Trophoblast cell (in vitro differentiated cells and primary cell): Measurements from ENCODE around the gene OAS1.
"Not testable (repeated sequence)": the region's sequence is repeated elsewhere in the genome, so short reads cannot be mapped to it uniquely, and the experiment has no call there.

Experiments
- DNase-seq, 2 donors: peaks; one replicate each; pipeline ENCODE4 v3.0.0-alpha.2; 2016
- H2AFZ ChIP-seq: 2 replicates; pipeline ENCODE4 v1.6.1; 2013; ENCODE audit warnings: low read length, moderate library complexity, mild to moderate bottlenecking; ENCODE audit not compliant: insufficient read depth, poor library complexity
- H2AK5ac ChIP-seq: 2 replicates; pipeline ENCODE4 v1.6.1; 2013; ENCODE audit warnings: mild to moderate bottlenecking, low read length
- H2BK120ac ChIP-seq: 2 replicates; pipeline ENCODE4 v1.6.1; 2013; ENCODE audit warnings: low read length, mild to moderate bottlenecking, moderate library complexity; ENCODE audit not compliant: insufficient read depth, poor library complexity
- H2BK12ac ChIP-seq: 2 replicates; pipeline ENCODE4 v1.6.1; 2013; ENCODE audit warnings: mild to moderate bottlenecking, low read length, moderate library complexity
- H2BK5ac ChIP-seq: 2 replicates; pipeline ENCODE4 v1.6.1; 2013; ENCODE audit warnings: low read length, low read depth, moderate library complexity, mild to moderate bottlenecking; ENCODE audit not compliant: poor library complexity
- H3K14ac ChIP-seq: 2 replicates; pipeline ENCODE4 v1.6.1; 2013; ENCODE audit warnings: mild to moderate bottlenecking, low read length
- H3K18ac ChIP-seq: 2 replicates; pipeline ENCODE4 v1.6.1; 2013; ENCODE audit warnings: mild to moderate bottlenecking, low read length
- H3K23ac ChIP-seq: 2 replicates; pipeline ENCODE4 v1.6.1; 2013; ENCODE audit warnings: low read length
- H3K27ac ChIP-seq: 2 replicates; pipeline ENCODE4 v1.5.1; 2013; ENCODE audit warnings: low read depth, mild to moderate bottlenecking, inconsistent platforms, low read length, moderate library complexity
- H3K27me3 ChIP-seq: 2 replicates; pipeline ENCODE4 v1.6.1; 2013; ENCODE audit warnings: inconsistent platforms, mild to moderate bottlenecking, low read length, moderate library complexity; ENCODE audit not compliant: insufficient read depth
- H3K36me3 ChIP-seq, 2 experiments: 1 replicate in 1 of 2; 2 replicates in 1 of 2; pipeline ENCODE4 v1.6.1; 2013; ENCODE audit warnings: low read length in 2 of 2, mild to moderate bottlenecking in 2 of 2, moderate library complexity in 1 of 2; ENCODE audit not compliant: insufficient read depth in 2 of 2, control insufficient read depth in 1 of 2
- H3K4ac ChIP-seq: 2 replicates; pipeline ENCODE4 v1.6.1; 2013; ENCODE audit warnings: low read depth, mild to moderate bottlenecking, low read length, moderate library complexity
- H3K4me1 ChIP-seq, 2 experiments: 1 replicate in 1 of 2; 2 replicates in 1 of 2; pipeline ENCODE4 v1.6.1; 2013; ENCODE audit warnings: low read length in 2 of 2, mild to moderate bottlenecking in 2 of 2, moderate library complexity in 1 of 2; ENCODE audit not compliant: insufficient read depth in 2 of 2, control insufficient read depth in 1 of 2
- H3K4me2 ChIP-seq: 2 replicates; pipeline ENCODE4 v1.6.1; 2013; ENCODE audit warnings: inconsistent platforms, mild to moderate bottlenecking, low read length, moderate library complexity
- H3K4me3 ChIP-seq: 2 replicates; pipeline ENCODE4 v1.5.1; 2013; ENCODE audit warnings: mild to moderate bottlenecking, low read depth, low read length, inconsistent platforms
- H3K79me1 ChIP-seq: one replicate; pipeline ENCODE4 v1.6.1; 2013; ENCODE audit warnings: low read length
- H3K79me2 ChIP-seq: 2 replicates; pipeline ENCODE4 v1.6.1; 2013; ENCODE audit warnings: low read length, mild to moderate bottlenecking; ENCODE audit not compliant: control insufficient read depth, insufficient read depth, poor library complexity
- H3K9ac ChIP-seq: 2 replicates; pipeline ENCODE4 v1.6.1; 2013; ENCODE audit warnings: mild to moderate bottlenecking, low read length
- H3K9me3 ChIP-seq: 2 replicates; pipeline ENCODE4 v1.6.1; 2013; ENCODE audit warnings: low read depth, mild to moderate bottlenecking, control low read depth, inconsistent platforms, low read length; ENCODE audit not compliant: insufficient read depth
- H4K12ac ChIP-seq: 2 replicates; pipeline ENCODE4 v1.6.1; 2013; ENCODE audit warnings: low read depth, mild to moderate bottlenecking, low read length, moderate library complexity
- H4K8ac ChIP-seq: 2 replicates; pipeline ENCODE4 v1.6.1; 2013; ENCODE audit warnings: low read depth, mild to moderate bottlenecking, low read length, moderate library complexity
- H4K91ac ChIP-seq: one replicate; pipeline ENCODE4 v1.6.1; 2013; ENCODE audit warnings: low read depth, mild to moderate bottlenecking, low read length, moderate library complexity
- WGBS: extraction: QIAGEN DNeasy Blood & Tissue Kit; methylation state at CpG from one replicate; pipeline ENCODE4 v1.1.7; 2013; ENCODE audit warnings: missing lambda C conversion rate; ENCODE audit not compliant: insufficient read length, insufficient coverage; ENCODE audit errors: extremely low coverage; 5-methylcytosine and 5-hydroxymethylcytosine counted together

OAS1 gene

DNA sequence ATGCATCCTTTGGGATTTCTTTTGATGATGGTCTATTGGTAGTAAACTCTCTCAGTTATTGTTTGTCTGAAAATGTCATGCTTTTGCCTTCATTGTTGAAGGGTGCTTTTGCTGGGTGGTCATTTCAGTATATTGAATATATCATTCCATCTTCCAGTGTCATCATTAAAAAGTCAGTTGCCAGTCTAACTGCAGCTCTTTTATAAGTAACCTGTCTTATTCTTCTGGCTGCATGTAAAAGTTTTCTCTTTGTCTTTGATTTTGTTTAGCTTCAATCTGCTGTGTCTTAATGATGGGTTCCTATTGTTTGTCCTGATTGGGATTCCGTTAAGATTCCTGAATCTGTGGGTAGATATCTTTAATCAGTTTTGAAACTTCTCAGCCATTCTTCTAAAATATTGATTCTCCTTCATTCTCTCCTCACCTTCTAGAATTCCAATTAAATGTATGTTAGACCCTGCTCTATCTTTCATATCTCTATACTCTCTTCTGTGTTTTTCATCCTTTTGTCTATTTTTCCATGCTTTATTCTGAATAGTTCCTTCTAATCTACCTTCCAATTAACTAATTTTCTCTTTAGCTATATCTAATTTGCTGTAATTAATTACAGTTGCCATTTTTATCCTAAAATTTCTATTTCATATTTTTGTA lies 6.4 kb downstream of the OAS1 start:
- Histone ChIP-seq H4K12ac (no peak overlapping the region), H3K9ac (no peak overlapping the region), H3K4ac (no peak overlapping the region), H3K27me3 (no peaks in the 10 kb centered on the region), H3K4me2 (no peak overlapping the region), H2BK12ac (no peak overlapping the region), H2BK5ac (no peak overlapping the region), H4K8ac (no peak overlapping the region), H3K14ac (no peak overlapping the region), H3K79me1 (no peaks in the 10 kb centered on the region), H3K79me2 (no peaks in the 10 kb centered on the region), H2AFZ (no peak overlapping the region), H3K23ac (no peak overlapping the region), H2BK120ac (no peak overlapping the region), H3K27ac (no peak overlapping the region), H3K18ac (no peak overlapping the region), H4K91ac (no peak overlapping the region), H2AK5ac (no peak overlapping the region), H3K4me3 (no peak overlapping the region), H3K4me1 (no peaks in the 10 kb centered on the region), H3K36me3 (no peaks in the 10 kb centered on the region), H3K9me3 (peaks cover 2% of the 10 kb centered on the region)
- DNase-seq: no peak
- WGBS: no CpG with 5 or more reads among the region's 1 CpG

DNA sequence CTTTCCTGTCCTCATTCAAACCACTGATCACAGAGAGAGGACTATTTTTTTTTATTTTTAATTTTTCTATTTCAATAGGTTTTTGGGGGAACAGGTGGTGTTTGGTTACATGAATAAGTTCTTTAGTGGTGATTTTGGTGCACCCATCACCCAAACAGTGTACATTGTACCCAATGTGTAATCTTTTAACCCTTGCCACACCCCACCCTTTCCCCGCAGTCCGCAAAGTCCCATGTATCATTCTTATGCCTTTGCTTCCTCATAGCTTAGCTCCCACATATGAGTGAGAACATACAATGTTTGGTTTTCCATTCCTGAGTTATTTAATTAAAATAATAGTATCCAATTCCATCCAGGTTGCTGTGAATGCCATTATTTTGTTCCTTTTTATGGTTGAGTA lies 7.1 kb downstream of the OAS1 start:
- H2BK120ac ChIP-seq, H3K79me1 ChIP-seq, H2BK12ac ChIP-seq, H3K4me1 ChIP-seq, H3K23ac ChIP-seq, H2AFZ ChIP-seq, H3K9ac ChIP-seq, H3K18ac ChIP-seq, H3K4me2 ChIP-seq, H3K4me3 ChIP-seq, H2AK5ac ChIP-seq, H4K91ac ChIP-seq, DNase-seq, H3K9me3 ChIP-seq, H4K12ac ChIP-seq, H3K27me3 ChIP-seq, H3K27ac ChIP-seq, H3K14ac ChIP-seq, H3K36me3 ChIP-seq, H3K79me2 ChIP-seq, H2BK5ac ChIP-seq, H4K8ac ChIP-seq, H3K4ac ChIP-seq: not testable (repeated sequence)
- WGBS: no CpG with 5 or more reads among the region's 2 CpGs

GRCh38 chr12:112916270-112916669 lies 9.5 kb downstream of the OAS1 start:
- no peak overlapping the region for H2AFZ ChIP-seq
- no peak overlapping the region for H3K23ac ChIP-seq
- H3K79me1 ChIP-seq: no peaks in the 10 kb centered on the region
- H2AK5ac ChIP-seq: no peak overlapping the region
- no peak overlapping the region for H3K4me3 ChIP-seq
- no peak overlapping the region for H3K9ac ChIP-seq
- no peaks in the 10 kb centered on the region for H3K79me2 ChIP-seq
- H4K91ac ChIP-seq: no peak overlapping the region
- H3K14ac ChIP-seq: no peak overlapping the region
- DNase-seq: peak; percentile 46 to 48
- H4K8ac ChIP-seq: no peak overlapping the region
- H3K4me1 ChIP-seq: no peaks in the 10 kb centered on the region
- H3K27me3 ChIP-seq: no peaks in the 10 kb centered on the region
- H2BK120ac ChIP-seq: no peak overlapping the region
- WGBS: no CpG with 5 or more reads among the region's 5 CpGs
- no peak overlapping the region for H3K4me2 ChIP-seq
- H3K36me3 ChIP-seq: no peaks in the 10 kb centered on the region
- H3K9me3 ChIP-seq: no peaks in the 10 kb centered on the region
- no peak overlapping the region for H2BK5ac ChIP-seq
- H4K12ac ChIP-seq: no peak overlapping the region
- H3K27ac ChIP-seq: no peak overlapping the region
- no peak overlapping the region for H2BK12ac ChIP-seq
- H3K4ac ChIP-seq: no peak overlapping the region
- no peak overlapping the region for H3K18ac ChIP-seq

DNA sequence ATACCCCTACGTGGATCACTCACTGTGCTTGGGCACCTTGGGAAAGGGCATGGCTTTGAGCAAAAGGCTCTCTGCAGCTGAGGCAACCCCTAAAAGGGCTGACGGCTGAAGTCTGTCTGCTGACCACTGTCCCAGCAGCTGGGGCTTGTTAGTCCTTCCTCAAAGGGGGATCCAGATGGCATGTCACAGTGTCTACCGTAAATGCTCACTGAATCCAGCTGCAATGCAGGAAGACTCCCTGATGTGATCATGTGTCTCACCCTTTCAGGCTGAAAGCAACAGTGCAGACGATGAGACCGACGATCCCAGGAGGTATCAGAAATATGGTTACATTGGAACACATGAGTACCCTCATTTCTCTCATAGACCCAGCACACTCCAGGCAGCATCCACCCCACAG lies 12.4 kb downstream of the OAS1 start:
- no peak overlapping the region for H3K27ac ChIP-seq
- H3K23ac ChIP-seq: no peak overlapping the region
- H3K79me2 ChIP-seq: no peaks in the 10 kb centered on the region
- no peak overlapping the region for H2BK12ac ChIP-seq
- no peak overlapping the region for H3K14ac ChIP-seq
- no peak overlapping the region for H2BK120ac ChIP-seq
- H2BK5ac ChIP-seq: no peak overlapping the region
- no peak overlapping the region for H3K18ac ChIP-seq
- H3K36me3 ChIP-seq: no peaks in the 10 kb centered on the region
- no CpG with 5 or more reads among the region's 6 CpGs for WGBS
- no peaks in the 10 kb centered on the region for H3K79me1 ChIP-seq
- H3K9me3 ChIP-seq: peaks cover 2% of the 10 kb centered on the region
- H4K8ac ChIP-seq: no peak overlapping the region
- no peak overlapping the region for H2AFZ ChIP-seq
- no peak overlapping the region for H3K4me3 ChIP-seq
- no peak for DNase-seq
- no peaks in the 10 kb centered on the region for H3K27me3 ChIP-seq
- H4K91ac ChIP-seq: no peak overlapping the region
- no peak overlapping the region for H2AK5ac ChIP-seq
- H3K4ac ChIP-seq: no peak overlapping the region
- H4K12ac ChIP-seq: no peak overlapping the region
- no peak overlapping the region for H3K4me2 ChIP-seq
- H3K9ac ChIP-seq: no peak overlapping the region
- H3K4me1 ChIP-seq: no peaks in the 10 kb centered on the region
